AG04450 (cell line): ENCODE measurements around the gene DPYD. TPM values are rescaled to one million over a fixed set of nuclear protein-coding genes. Genes with fewer than 3 reads are reported as not detected.

Experiments
- CTCF ChIA-PET: fragments of 300-600, 350-600 bp; formaldehyde crosslinking; extraction: SDS; loops from one replicate; lab custom pipeline; 2022; ENCODE audit warnings: antibody characterized with exemption, inconsistent platforms; lab: Charles Lee
- POLR2A ChIA-PET: fragments of 350-600 bp; formaldehyde crosslinking; extraction: SDS; loops from one replicate; lab custom pipeline; 2021; ENCODE audit warnings: antibody characterized with exemption, inconsistent platforms; lab: Yijun Ruan, JAX
- DNase-seq: peaks from one replicate; pipeline ENCODE4 v3.0.0-alpha.2; 2011; ENCODE audit warnings: low read depth, low spot score
- H3K27ac ChIP-seq: one replicate; pipeline ENCODE4 v1.5.1; 2012; ENCODE audit warnings: low read depth, low read length, control low read depth
- H3K27me3 ChIP-seq: one replicate; pipeline ENCODE4 v1.6.0; 2012; ENCODE audit warnings: low read length; ENCODE audit not compliant: control insufficient read depth, insufficient read depth
- H3K4me3 ChIP-seq: 2 replicates; pipeline ENCODE4 v1.5.1; 2011; ENCODE audit warnings: mild to moderate bottlenecking, low read depth, low read length, control low read depth
- H3K9me3 ChIP-seq: 2 replicates; pipeline ENCODE4 v1.5.1; 2012; ENCODE audit warnings: low read length; ENCODE audit not compliant: control insufficient read depth, insufficient read depth
- polyA plus RNA-seq: library from polyadenylated mRNA; depleted of rRNA; stranded (reverse); fragments of >200 nt; gene quantifications from 2 replicates; pipeline ENCODE4 v1.2.3, GENCODE V29; 2011
- TF ChIP-seq, protein P1 (sequence below): IDR thresholded peaks from 2 replicates; pipeline ENCODE4 v1.5.1; 2011; ENCODE audit warnings: low read depth, low read length, control low read depth, inconsistent platforms

DPYD gene
- polyA plus RNA-seq, 1 experiment, result 21.4 TPM

DNA sequence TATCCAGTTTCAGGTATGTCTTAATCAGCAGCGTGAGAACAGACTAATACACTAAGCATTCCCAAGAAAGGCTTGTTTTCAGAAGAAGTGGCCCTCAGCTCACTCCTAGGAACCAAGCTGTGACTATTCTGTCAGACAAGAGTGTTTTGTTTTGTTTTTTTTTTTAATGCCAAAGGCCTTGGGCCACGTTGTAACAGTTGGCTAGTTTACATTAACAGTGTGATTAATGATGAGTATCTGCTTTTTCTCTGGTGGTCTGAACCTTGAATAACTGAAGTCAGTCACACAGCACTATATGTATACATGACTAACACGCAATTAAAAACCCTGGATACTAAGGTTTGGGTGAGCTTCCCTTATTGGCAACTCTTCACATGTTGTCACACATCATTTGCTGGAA lies 21.9 kb downstream of the DPYD start:
- Histone ChIP-seq H3K9me3 (peaks cover 6% of the 10 kb centered on the region; the same call in 1 of the 2 replicates), H3K27ac (no peak overlapping the region), H3K4me3 (no peak overlapping the region), H3K27me3 (no peaks in the 10 kb centered on the region)
- no peak for DNase-seq
- TF ChIP-seq, protein P1, sequence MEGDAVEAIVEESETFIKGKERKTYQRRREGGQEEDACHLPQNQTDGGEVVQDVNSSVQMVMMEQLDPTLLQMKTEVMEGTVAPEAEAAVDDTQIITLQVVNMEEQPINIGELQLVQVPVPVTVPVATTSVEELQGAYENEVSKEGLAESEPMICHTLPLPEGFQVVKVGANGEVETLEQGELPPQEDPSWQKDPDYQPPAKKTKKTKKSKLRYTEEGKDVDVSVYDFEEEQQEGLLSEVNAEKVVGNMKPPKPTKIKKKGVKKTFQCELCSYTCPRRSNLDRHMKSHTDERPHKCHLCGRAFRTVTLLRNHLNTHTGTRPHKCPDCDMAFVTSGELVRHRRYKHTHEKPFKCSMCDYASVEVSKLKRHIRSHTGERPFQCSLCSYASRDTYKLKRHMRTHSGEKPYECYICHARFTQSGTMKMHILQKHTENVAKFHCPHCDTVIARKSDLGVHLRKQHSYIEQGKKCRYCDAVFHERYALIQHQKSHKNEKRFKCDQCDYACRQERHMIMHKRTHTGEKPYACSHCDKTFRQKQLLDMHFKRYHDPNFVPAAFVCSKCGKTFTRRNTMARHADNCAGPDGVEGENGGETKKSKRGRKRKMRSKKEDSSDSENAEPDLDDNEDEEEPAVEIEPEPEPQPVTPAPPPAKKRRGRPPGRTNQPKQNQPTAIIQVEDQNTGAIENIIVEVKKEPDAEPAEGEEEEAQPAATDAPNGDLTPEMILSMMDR, result no peak
- POLR2A ChIA-PET, result no interaction called here
- CTCF ChIA-PET, result no interaction called here

DNA sequence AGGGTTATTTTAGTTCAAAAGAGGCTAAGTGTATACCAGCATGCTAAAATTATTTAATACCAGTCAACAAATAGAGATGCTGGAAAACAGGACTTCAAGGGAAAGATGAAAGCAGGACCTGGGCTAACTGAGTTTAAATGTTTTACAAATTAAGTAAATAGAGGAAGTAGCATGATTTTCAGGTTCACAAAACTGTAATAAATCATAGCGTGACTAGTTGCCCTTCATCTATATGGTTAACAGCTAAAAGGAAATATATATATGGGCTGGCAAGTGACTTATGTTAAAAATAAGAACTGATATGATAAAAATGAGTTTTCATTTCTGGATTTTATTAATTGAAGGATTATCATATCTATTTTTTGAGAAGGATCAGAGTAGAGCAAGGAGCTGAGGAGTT lies 25.6 kb downstream of the DPYD start:
- Histone ChIP-seq H3K4me3 (no peak overlapping the region), H3K9me3 (peaks cover 6% of the 10 kb centered on the region; the same call in 1 of the 2 replicates), H3K27ac (no peak overlapping the region), H3K27me3 (no peaks in the 10 kb centered on the region)
- CTCF ChIA-PET, result no interaction called here
- DNase-seq, result no peak
- POLR2A ChIA-PET, result no interaction called here
- TF ChIP-seq, protein P1, result no peak

DNA sequence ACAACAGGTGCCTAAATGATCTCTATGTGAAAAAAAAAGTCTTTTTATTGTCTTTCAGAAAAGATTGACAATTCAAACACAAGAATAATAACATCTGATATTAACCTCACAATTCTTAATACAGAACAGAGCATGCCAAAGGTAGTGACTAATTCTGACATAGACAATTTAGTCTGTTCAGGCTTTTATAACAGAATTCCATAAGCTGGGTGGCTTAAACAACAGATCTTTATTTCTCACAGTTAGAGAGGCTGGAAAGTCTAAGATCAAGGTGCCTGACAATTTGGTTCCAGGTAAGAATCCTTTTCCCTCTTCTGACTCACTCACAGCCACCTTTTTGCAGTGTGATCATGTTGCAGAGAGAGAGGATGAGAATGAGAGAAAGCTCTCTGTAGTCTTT lies 27.0 kb downstream of the DPYD start:
- Histone ChIP-seq H3K27ac (no peak overlapping the region), H3K9me3 (peaks cover 8% of the 10 kb centered on the region), H3K4me3 (no peak overlapping the region), H3K27me3 (no peaks in the 10 kb centered on the region)
- TF ChIP-seq, protein P1, result no peak
- POLR2A ChIA-PET, result no interaction called here
- CTCF ChIA-PET, result no interaction called here
- DNase-seq, result no peak

DNA sequence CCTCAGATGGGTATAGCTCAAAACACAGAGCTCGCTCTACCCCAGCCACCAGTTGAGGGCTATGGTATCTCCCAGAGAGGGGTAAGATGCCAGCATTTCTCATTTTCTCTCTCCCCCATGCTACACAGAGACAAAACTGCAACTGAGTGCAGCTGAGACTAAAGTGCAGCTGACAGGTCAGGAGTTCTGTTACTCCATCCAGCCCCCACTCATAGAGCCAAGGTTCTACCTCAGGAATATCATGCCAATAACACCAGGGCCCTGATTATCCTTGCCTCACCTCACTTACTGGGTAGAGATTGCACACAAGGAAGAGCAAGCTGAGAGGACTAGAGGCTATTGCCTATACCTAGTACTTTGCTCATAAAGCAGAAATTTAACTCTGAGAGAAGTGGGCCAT lies 34.6 kb downstream of the DPYD start:
- Histone ChIP-seq H3K9me3 (peaks cover 4% of the 10 kb centered on the region), H3K4me3 (no peak overlapping the region), H3K27me3 (no peaks in the 10 kb centered on the region), H3K27ac (no peak overlapping the region)
- CTCF ChIA-PET, result no interaction called here
- POLR2A ChIA-PET, result no interaction called here
- TF ChIP-seq, protein P1, result no peak
- no peak for DNase-seq

DNA sequence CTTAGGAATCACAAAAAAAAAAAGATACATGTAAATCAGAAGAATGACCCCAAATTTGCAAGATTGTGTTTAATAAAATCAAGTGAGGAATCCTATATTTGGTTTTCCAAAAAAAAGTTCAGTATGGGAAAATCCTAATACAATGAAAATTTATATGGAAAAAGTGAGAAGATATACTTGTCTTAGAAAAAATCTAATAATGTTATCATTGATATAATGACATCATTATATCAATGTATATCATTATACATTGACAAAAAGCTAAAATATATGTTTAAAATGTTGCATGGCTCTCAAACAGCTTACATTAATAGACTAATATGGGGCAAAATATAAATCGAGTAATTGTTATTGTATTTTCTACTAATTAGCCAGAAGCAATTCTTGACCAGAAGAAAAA lies 37.0 kb downstream of the DPYD start:
- TF ChIP-seq, protein P1, result no peak
- Histone ChIP-seq H3K27ac (no peak overlapping the region), H3K4me3 (no peak overlapping the region), H3K9me3 (peaks cover 2% of the 10 kb centered on the region), H3K27me3 (no peaks in the 10 kb centered on the region)
- ChIA-PET CTCF (no interaction called here), POLR2A (no interaction called here)
- no peak for DNase-seq
